B cell (primary cell): ENCODE data around the gene TMEM220.

Experiments used
- CTCF ChIP-seq: fragments of 200-600 bp; IDR thresholded peaks from one replicate; pipeline ENCODE4 v1.8.0; 2022; ENCODE audit warnings: antibody characterized with exemption, mild to moderate bottlenecking
- EZH2 ChIP-seq: IDR thresholded peaks from 2 replicates; pipeline ENCODE4 v1.6.1; 2012; ENCODE audit warnings: borderline replicate concordance, low read depth, mild to moderate bottlenecking, moderate library complexity, low read length; ENCODE audit not compliant: insufficient read depth, poor library complexity, severe bottlenecking

GRCh38 chr17:10681866-10682446 is 47.9 kb downstream of the TMEM220 start:
- no peak for TF ChIP-seq CTCF
- TF ChIP-seq EZH2 = no peak
